H1 (cell line): Measurements from ENCODE around the gene PRPF6. TPM values are rescaled to one million over a fixed set of nuclear protein-coding genes. Genes with fewer than 3 reads are reported as not detected.

Experiments
- CTCF ChIA-PET: fragments of 300-600 bp; sonication (Branson Sonifier 250); formaldehyde crosslinking; loops from one replicate; lab custom pipeline; 2021; ENCODE audit not compliant: partially characterized antibody; lab: Charles Lee
- POLR2A ChIA-PET: fragments of 300-600 bp; sonication (Branson Sonifier 250); formaldehyde crosslinking; loops from one replicate; lab custom pipeline; 2021; ENCODE audit warnings: inconsistent platforms; ENCODE audit not compliant: partially characterized antibody; lab: Charles Lee
- DNase-seq, 2 experiments: peaks; one replicate each; pipeline versions ENCODE4 v3.0.0 to v3.0.0-alpha.2; 2010 to 2022; ENCODE audit warnings: low spot score in 2 of 2, low read depth in 1 of 2, mixed read lengths in 1 of 2
- FAIRE-seq: peaks from 2 replicates; lab custom pipeline; 2011; peaks lifted over from hg19 to GRCh38; lab: Jason Lieb, UNC
- H2AFZ ChIP-seq: 2 replicates; pipeline ENCODE4 v1.8.1; 2012; ENCODE audit warnings: low read length, inconsistent platforms
- H2AK5ac ChIP-seq: 2 replicates; pipeline ENCODE4 v1.6.1; 2013; ENCODE audit warnings: low read depth, low read length
- H2BK120ac ChIP-seq: replicated peaks from 2 replicates; pipeline ENCODE3; 2013; ENCODE audit warnings: low read depth, low read length, inconsistent platforms
- H2BK12ac ChIP-seq: 2 replicates; pipeline ENCODE4 v1.6.1; 2013; ENCODE audit warnings: low read depth, low read length
- H2BK15ac ChIP-seq: 2 replicates; pipeline ENCODE4 v1.6.1; 2013; ENCODE audit warnings: low read length
- H2BK20ac ChIP-seq: 2 replicates; pipeline ENCODE4 v1.6.1; 2013; ENCODE audit warnings: low read length
- H2BK5ac ChIP-seq: 2 replicates; pipeline ENCODE4 v1.6.1; 2013; ENCODE audit warnings: low read depth, low read length
- H3K14ac ChIP-seq: 2 replicates; pipeline ENCODE4 v1.6.1; 2013; ENCODE audit warnings: inconsistent platforms; ENCODE audit not compliant: insufficient read length
- H3K18ac ChIP-seq: 2 replicates; pipeline ENCODE4 v1.6.1; 2013; ENCODE audit warnings: low read length; ENCODE audit errors: extremely low read depth
- H3K23ac ChIP-seq: 2 replicates; pipeline ENCODE4 v1.6.1; 2013; ENCODE audit warnings: inconsistent platforms; ENCODE audit not compliant: insufficient read length
- H3K23me2 ChIP-seq: 2 replicates; pipeline ENCODE4 v1.6.1; 2013; ENCODE audit warnings: low read depth, low read length
- H3K27ac ChIP-seq: 2 replicates; pipeline ENCODE4 v1.6.1; 2011; ENCODE audit warnings: low read depth, low read length, inconsistent platforms
- H3K27me3 ChIP-seq, 4 experiments: replicated peaks in 1 of 4; 1 replicate in 1 of 4; 2 replicates in 3 of 4; pipeline versions ENCODE4 v1.6.1 to v1.8.1; 2011 to 2013; ENCODE audit warnings: low read length in 3 of 4, mild to moderate bottlenecking in 3 of 4, inconsistent platforms in 2 of 4, mixed read lengths in 2 of 4, moderate library complexity in 1 of 4; ENCODE audit not compliant: control insufficient read depth in 3 of 4, insufficient read depth in 3 of 4; ENCODE audit errors: extremely low read depth in 1 of 4
- H3K36me3 ChIP-seq, 4 experiments: 2 replicates each; pipeline versions ENCODE4 v1.6.1 to v1.8.1; 2011 to 2013; ENCODE audit warnings: mild to moderate bottlenecking in 4 of 4, low read length in 3 of 4, moderate library complexity in 2 of 4, control low read depth in 1 of 4, inconsistent platforms in 1 of 4; ENCODE audit not compliant: insufficient read depth in 4 of 4, control insufficient read depth in 2 of 4
- H3K4ac ChIP-seq: replicated peaks from 2 replicates; pipeline ENCODE3; 2013; ENCODE audit warnings: low read length, low read depth, mixed read lengths, inconsistent platforms; ENCODE audit not compliant: insufficient read length
- H3K4me1 ChIP-seq, 4 experiments: replicated peaks in 1 of 4; 1 replicate in 1 of 4; 2 replicates in 3 of 4; pipeline versions ENCODE4 v1.6.1 to v1.8.1; 2011 to 2013; ENCODE audit warnings: low read length in 3 of 4, inconsistent platforms in 2 of 4, mixed read lengths in 1 of 4; ENCODE audit not compliant: insufficient read depth in 4 of 4, control insufficient read depth in 3 of 4
- H3K4me2 ChIP-seq, 2 experiments: 2 replicates each; pipeline versions ENCODE4 v1.6.1 to v1.8.1; 2011 to 2013; ENCODE audit warnings: low read depth in 2 of 2, low read length in 2 of 2, control low read depth in 1 of 2, inconsistent platforms in 1 of 2, mild to moderate bottlenecking in 1 of 2; ENCODE audit not compliant: insufficient read depth in 1 of 2
- H3K4me3 ChIP-seq, 4 experiments: fragments of 200-600, 300-600 bp in 1 of 4; sonication (generic), shearing (Covaris generic), sonication (Bioruptor Twin) in 1 of 4; 2 replicates each; pipeline versions ENCODE4 v1.5.1 to v1.8.1; 2011 to 2016; ENCODE audit warnings: low read length in 4 of 4, low read depth in 3 of 4, control low read depth in 2 of 4, inconsistent platforms in 2 of 4, mild to moderate bottlenecking in 2 of 4, mixed read lengths in 1 of 4, moderate library complexity in 1 of 4; ENCODE audit not compliant: insufficient read depth in 2 of 4; ENCODE audit errors: extremely low read depth in 1 of 4
- H3K56ac ChIP-seq: replicated peaks from 2 replicates; pipeline ENCODE3; 2013; ENCODE audit warnings: low read depth, mild to moderate bottlenecking, mixed read lengths, low read length, inconsistent platforms; ENCODE audit not compliant: insufficient read length
- H3K79me1 ChIP-seq: 2 replicates; pipeline ENCODE4 v1.6.1; 2013; ENCODE audit warnings: low read depth, low read length, control low read depth
- H3K79me2 ChIP-seq, 2 experiments: 2 replicates each; pipeline versions ENCODE4 v1.6.1 to v1.8.1; 2012 to 2013; ENCODE audit warnings: low read length in 2 of 2, mild to moderate bottlenecking in 2 of 2, inconsistent platforms in 1 of 2; ENCODE audit not compliant: insufficient read depth in 2 of 2, control insufficient read depth in 1 of 2
- H3K9ac ChIP-seq, 4 experiments: replicated peaks in 1 of 4; 1 replicate in 1 of 4; 2 replicates in 3 of 4; pipeline versions ENCODE4 v1.6.1 to v1.8.1; 2011 to 2013; ENCODE audit warnings: low read depth in 3 of 4, low read length in 3 of 4, control low read depth in 2 of 4, mild to moderate bottlenecking in 2 of 4, moderate library complexity in 2 of 4, inconsistent platforms in 1 of 4; ENCODE audit errors: extremely low read depth in 1 of 4
- H3K9me3 ChIP-seq, 2 experiments: 2 replicates each; pipeline versions ENCODE4 v1.6.1 to v1.8.1; 2012 to 2013; ENCODE audit warnings: mild to moderate bottlenecking in 2 of 2, moderate library complexity in 2 of 2, control low read depth in 1 of 2, inconsistent platforms in 1 of 2, low read depth in 1 of 2, low read length in 1 of 2, mixed read lengths in 1 of 2; ENCODE audit not compliant: insufficient read depth in 2 of 2
- H4K20me1 ChIP-seq, 2 experiments: replicated peaks in 1 of 2; 2 replicates each; pipeline versions ENCODE3 to v1.8.1; 2011 to 2013; ENCODE audit warnings: inconsistent platforms in 2 of 2, low read length in 2 of 2, mild to moderate bottlenecking in 1 of 2; ENCODE audit not compliant: insufficient read depth in 2 of 2, control insufficient read depth in 1 of 2
- H4K5ac ChIP-seq: 2 replicates; pipeline ENCODE4 v1.6.1; 2013; ENCODE audit warnings: low read length, low read depth, mixed read lengths, inconsistent platforms; ENCODE audit not compliant: insufficient read length
- H4K8ac ChIP-seq: 2 replicates; pipeline ENCODE4 v1.8.0; 2013; ENCODE audit warnings: mild to moderate bottlenecking, moderate library complexity, low read length, inconsistent platforms; ENCODE audit not compliant: insufficient read depth; ENCODE audit errors: extremely low read depth
- H4K91ac ChIP-seq: replicated peaks from 2 replicates; pipeline ENCODE3; 2013; ENCODE audit warnings: low read length, mixed read lengths, inconsistent platforms; ENCODE audit not compliant: insufficient read length
- BACH1 ChIP-seq: IDR thresholded peaks from 2 replicates; pipeline ENCODE4 v1.6.1; 2012; ENCODE audit warnings: low read length, improper control_type of control experiment
- RAD21 ChIP-seq, 2 experiments: IDR thresholded peaks in 1 of 2; conservative IDR thresholded peaks in 1 of 2; 2 replicates each; pipeline ENCODE4 v1.6.1; 2011; ENCODE audit warnings: low read depth in 2 of 2, low read length in 2 of 2, improper control_type of control experiment in 1 of 2, inconsistent platforms in 1 of 2, mild to moderate bottlenecking in 1 of 2, moderate library complexity in 1 of 2
- SIN3A ChIP-seq, 2 experiments: IDR thresholded peaks in 1 of 2; conservative IDR thresholded peaks in 1 of 2; 2 replicates each; pipeline ENCODE4 v1.6.1; 2011 to 2012; ENCODE audit warnings: low read length in 2 of 2, improper control_type of control experiment in 1 of 2, low read depth in 1 of 2, mild to moderate bottlenecking in 1 of 2
- WGBS, 2 experiments: shearing (Covaris generic) in 1 of 2; methylation state at CpG; one replicate each; pipeline versions ENCODE4 v1.1.6 to v1.1.7; 2013 to 2015; ENCODE audit warnings: low lambda C conversion rate in 2 of 2, mixed read lengths in 2 of 2, inconsistent platforms in 1 of 2, low coverage in 1 of 2, missing lambda C conversion rate in 1 of 2; ENCODE audit not compliant: insufficient replicate concordance in 2 of 2, insufficient coverage in 1 of 2, insufficient read length in 1 of 2; ENCODE audit errors: extremely low coverage in 1 of 2, missing lambda C conversion rate in 1 of 2; 5-methylcytosine and 5-hydroxymethylcytosine counted together
- polyA plus RNA-seq, 7 experiments: library from polyadenylated mRNA; depleted of rRNA in 3 of 7; stranded (reverse) in 5 of 7; unstranded in 2 of 7; fragments of >200 nt in 5 of 7; fragments of 200-250 nt in 2 of 7; gene quantifications; 1 replicate in 5 of 7; 2 replicates in 1 of 7; 4 replicates in 1 of 7; pipeline versions ENCODE4 v1.2.1 to v1.2.3, GENCODE V29; 2011 to 2013; ENCODE audit warnings: missing spikeins in 2 of 7, mixed read lengths in 2 of 7
- total RNA-seq: library from RNA; stranded (reverse); fragmentation: NEBNext Ultra II Directional; extraction: Animal tissue kit (Norgen Biotek cat#: 25700); gene quantifications from 2 replicates; pipeline ENCODE4 v1.2.1, GENCODE V29; 2021
- TF ChIP-seq, protein P1 (sequence below), 3 experiments: IDR thresholded peaks; 1 replicate in 2 of 3; 2 replicates in 1 of 3; pipeline versions ENCODE4 v1.5.1 to v1.6.1; 2011; ENCODE audit warnings: low read length in 3 of 3, mild to moderate bottlenecking in 3 of 3, inconsistent platforms in 2 of 3, low read depth in 1 of 3, moderate library complexity in 1 of 3; ENCODE audit not compliant: insufficient read depth in 1 of 3; ENCODE audit errors: control extremely low read depth in 1 of 3

PRPF6 gene
- total and polyA plus RNA-seq, 2 of the 8 experiments (the other 6 are each of a cell fraction or from before 2014, with no cell fraction given), result 27.9 to 76.9 TPM

DNA sequence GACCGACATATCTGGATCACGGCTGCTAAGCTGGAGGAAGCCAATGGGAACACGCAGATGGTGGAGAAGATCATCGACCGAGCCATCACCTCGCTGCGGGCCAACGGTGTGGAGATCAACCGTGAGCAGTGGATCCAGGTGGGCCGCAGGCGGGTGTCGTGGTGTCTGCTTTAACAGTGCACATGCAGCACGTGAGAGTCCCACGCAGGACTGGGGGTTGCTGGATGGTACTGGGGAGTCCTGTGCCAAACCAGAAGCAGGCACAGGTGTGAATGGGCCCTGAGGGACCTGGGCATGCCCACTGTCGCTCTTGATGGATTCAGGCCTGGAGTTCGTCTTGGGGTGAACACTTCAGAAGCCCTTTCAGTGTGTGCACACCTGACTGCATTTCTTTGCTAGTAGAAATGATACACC is 30.4 kb downstream of the PRPF6 start:
- TF ChIP-seq BACH1 (no peak), SIN3A (conservative IDR thresholded peaks at IDR 0.05 in 1 of 2, IDR thresholded peaks at IDR 0.05 in 1 of 2; ENCODE audit: low read depth in 1 of 2, low read length in 2 of 2) (no peak), RAD21 (IDR thresholded peaks at IDR 0.05 in 1 of 2, conservative IDR thresholded peaks at IDR 0.05 in 1 of 2; ENCODE audit: low read depth in 2 of 2, low read length in 2 of 2) (no peak)
- TF ChIP-seq, protein P1, sequence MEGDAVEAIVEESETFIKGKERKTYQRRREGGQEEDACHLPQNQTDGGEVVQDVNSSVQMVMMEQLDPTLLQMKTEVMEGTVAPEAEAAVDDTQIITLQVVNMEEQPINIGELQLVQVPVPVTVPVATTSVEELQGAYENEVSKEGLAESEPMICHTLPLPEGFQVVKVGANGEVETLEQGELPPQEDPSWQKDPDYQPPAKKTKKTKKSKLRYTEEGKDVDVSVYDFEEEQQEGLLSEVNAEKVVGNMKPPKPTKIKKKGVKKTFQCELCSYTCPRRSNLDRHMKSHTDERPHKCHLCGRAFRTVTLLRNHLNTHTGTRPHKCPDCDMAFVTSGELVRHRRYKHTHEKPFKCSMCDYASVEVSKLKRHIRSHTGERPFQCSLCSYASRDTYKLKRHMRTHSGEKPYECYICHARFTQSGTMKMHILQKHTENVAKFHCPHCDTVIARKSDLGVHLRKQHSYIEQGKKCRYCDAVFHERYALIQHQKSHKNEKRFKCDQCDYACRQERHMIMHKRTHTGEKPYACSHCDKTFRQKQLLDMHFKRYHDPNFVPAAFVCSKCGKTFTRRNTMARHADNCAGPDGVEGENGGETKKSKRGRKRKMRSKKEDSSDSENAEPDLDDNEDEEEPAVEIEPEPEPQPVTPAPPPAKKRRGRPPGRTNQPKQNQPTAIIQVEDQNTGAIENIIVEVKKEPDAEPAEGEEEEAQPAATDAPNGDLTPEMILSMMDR (IDR thresholded peaks at IDR 0.05; ENCODE audit: control extremely low read depth in 1 of 3, insufficient read depth in 1 of 3, low read depth in 1 of 3, low read length in 3 of 3), result no peak
- TF ChIP-seq, all 59 proteins: peak for 0
- POLR2A ChIA-PET, result no interaction called here
- Histone ChIP-seq H3K4me2 (no peak overlapping the region), H3K27me3 (no peaks in the 10 kb centered on the region), H3K36me3 (peaks cover 14 to 38% (median 28%) of the 10 kb centered on the region in 4 experiments; a peak in 7 of 8 replicates), H3K27ac (no peak overlapping the region), H3K4ac (no peak overlapping the region), H4K5ac (no peak overlapping the region), H3K4me1 (no peaks in the 10 kb centered on the region), H2BK120ac (no peak overlapping the region), H2AFZ (no peak overlapping the region), H3K23ac (no peak overlapping the region), H4K91ac (no peak overlapping the region), H3K79me2 (peaks cover 0 to 5% of the 10 kb centered on the region in 2 experiments; a peak in 2 of 4 replicates), H2BK12ac (no peak overlapping the region), H2BK20ac (no peak overlapping the region), H4K8ac (no peak overlapping the region), H2BK15ac (no peak overlapping the region), H2BK5ac (no peak overlapping the region), H3K9me3 (no peaks in the 10 kb centered on the region), H3K18ac (no peak overlapping the region), H3K14ac (no peak overlapping the region), H3K4me3 (no peak overlapping the region), H3K9ac (no peak overlapping the region), H2AK5ac (no peak overlapping the region), H3K56ac (no peak overlapping the region), H3K23me2 (no peaks in the 10 kb centered on the region), H4K20me1 (peaks cover 4 to 8% of the 10 kb centered on the region in 2 experiments), H3K79me1 (peaks cover 6% of the 10 kb centered on the region; the same call in 1 of the 2 replicates)
- DNase-seq, result no peak
- no peak for FAIRE-seq
- CTCF ChIA-PET, result interaction anchor here (0.7 to 1.0 kb wide), 2 partner anchors 9 to 59 kb away, joined by 3 to 4 read pairs; no protein-coding TSS in a partner anchor
- 94% methylated on average over 16 of the region's 16 CpGs; no CpG with 5 or more reads in 1 of the 2 experiments for WGBS, 2 experiments
